ENCODE measurements around the gene MAST4.

Gene MAST4

GRCh38 chr5:66713998-66714397, 117.8 kb downstream of the MAST4 start:
- no peak for TF ChIP-seq EZH2phosphoT487 (IDR thresholded peaks at IDR 0.05; ENCODE audit: low read depth)
- TF ChIP-seq CTCF (IDR thresholded peaks at IDR 0.05; ENCODE audit: low read depth, low read length) = no peak
- Histone ChIP-seq H4K20me1 (ENCODE audit: insufficient read depth, low read length) (no peaks in the 10 kb centered on the region), H3K9me3 (ENCODE audit: insufficient read depth, low read length) (no peaks in the 10 kb centered on the region), H2AFZ (ENCODE audit: low read depth, low read length) (no peak overlapping the region), H3K9ac (ENCODE audit: low read length) (no peak overlapping the region), H3K27me3 (ENCODE audit: low read depth, low read length) (no peaks in the 10 kb centered on the region), H3K4me1 (ENCODE audit: low read length) (no peaks in the 10 kb centered on the region), H3K36me3 (replicated peaks; ENCODE audit: low read depth, low read length) (no peaks in the 10 kb centered on the region), H3K4me2 (ENCODE audit: low read length) (no peak overlapping the region), H3K79me2 (ENCODE audit: low read length) (no peaks in the 10 kb centered on the region), H3K27ac (ENCODE audit: low read length) (no peak overlapping the region), H3K4me3 (ENCODE audit: low read length) (no peak overlapping the region)

- no peaks in the 10 kb centered on the region for H3K36me3 ChIP-seq (replicated peaks; ENCODE audit: low read depth, low read length)
- H2AFZ ChIP-seq (ENCODE audit: low read depth, low read length) = no peak overlapping the region
- H3K9me3 ChIP-seq (ENCODE audit: insufficient read depth, low read length) = no peaks in the 10 kb centered on the region
- H3K4me2 ChIP-seq (ENCODE audit: low read length) = no peak overlapping the region
- no peak overlapping the region for H3K9ac ChIP-seq (ENCODE audit: low read length)
- H3K79me2 ChIP-seq (ENCODE audit: low read length) = no peaks in the 10 kb centered on the region
- no peaks in the 10 kb centered on the region; the same call in 1 of the 2 replicates for H3K27me3 ChIP-seq (ENCODE audit: low read depth, low read length)
- H4K20me1 ChIP-seq (ENCODE audit: insufficient read depth, low read length) = no peaks in the 10 kb centered on the region
- no peak overlapping the region for H3K4me3 ChIP-seq (ENCODE audit: low read length)
- no peaks in the 10 kb centered on the region for H3K4me1 ChIP-seq (ENCODE audit: low read length)
- no peak for TF ChIP-seq CTCF (IDR thresholded peaks at IDR 0.05; ENCODE audit: low read depth, low read length)
- no peak for TF ChIP-seq EZH2phosphoT487 (IDR thresholded peaks at IDR 0.05; ENCODE audit: low read depth)
- no peak overlapping the region for H3K27ac ChIP-seq (ENCODE audit: low read length)
Observed at GRCh38 chr5:66717455-66718373, 121.5 kb downstream of the MAST4 start.

GRCh38 chr5:66718374-66719002, 122.3 kb downstream of the MAST4 start:
- no peaks in the 10 kb centered on the region for H3K4me1 ChIP-seq (ENCODE audit: low read length)
- no peaks in the 10 kb centered on the region for H3K36me3 ChIP-seq (replicated peaks; ENCODE audit: low read depth, low read length)
- no peak overlapping the region for H3K27ac ChIP-seq (ENCODE audit: low read length)
- no peak overlapping the region for H3K4me2 ChIP-seq (ENCODE audit: low read length)
- no peaks in the 10 kb centered on the region for H3K79me2 ChIP-seq (ENCODE audit: low read length)
- no peaks in the 10 kb centered on the region for H3K9me3 ChIP-seq (ENCODE audit: insufficient read depth, low read length)
- H4K20me1 ChIP-seq (ENCODE audit: insufficient read depth, low read length) = no peaks in the 10 kb centered on the region
- TF ChIP-seq EZH2phosphoT487 (IDR thresholded peaks at IDR 0.05; ENCODE audit: low read depth) (no peak), CTCF (IDR thresholded peaks at IDR 0.05; ENCODE audit: low read depth, low read length) (no peak)
- H3K4me3 ChIP-seq (ENCODE audit: low read length) = no peak overlapping the region
- H2AFZ ChIP-seq (ENCODE audit: low read depth, low read length) = no peak overlapping the region
- H3K9ac ChIP-seq (ENCODE audit: low read length) = no peak overlapping the region
- no peaks in the 10 kb centered on the region; the same call in 1 of the 2 replicates for H3K27me3 ChIP-seq (ENCODE audit: low read depth, low read length)

GRCh38 chr5:66720780-66721179, 124.6 kb downstream of the MAST4 start:
- Histone ChIP-seq H3K27ac (ENCODE audit: low read length) (no peak overlapping the region), H3K36me3 (replicated peaks; ENCODE audit: low read depth, low read length) (no peaks in the 10 kb centered on the region), H3K4me3 (ENCODE audit: low read length) (no peak overlapping the region), H4K20me1 (ENCODE audit: insufficient read depth, low read length) (no peaks in the 10 kb centered on the region), H3K79me2 (ENCODE audit: low read length) (no peaks in the 10 kb centered on the region), H3K9me3 (ENCODE audit: insufficient read depth, low read length) (no peaks in the 10 kb centered on the region), H3K9ac (ENCODE audit: low read length) (no peak overlapping the region), H3K4me1 (ENCODE audit: low read length) (no peaks in the 10 kb centered on the region), H3K27me3 (ENCODE audit: low read depth, low read length) (no peaks in the 10 kb centered on the region; the same call in 1 of the 2 replicates), H2AFZ (ENCODE audit: low read depth, low read length) (no peak overlapping the region), H3K4me2 (ENCODE audit: low read length) (no peak overlapping the region)
- TF ChIP-seq EZH2phosphoT487 (IDR thresholded peaks at IDR 0.05; ENCODE audit: low read depth) = no peak
- TF ChIP-seq CTCF (IDR thresholded peaks at IDR 0.05; ENCODE audit: low read depth, low read length) = no peak

All from OCI-LY3 (cell line).